ENCODE results near the gene IGBP1.

IGBP1 gene

GRCh38 chrX:70133303-70134115, at the start of gene IGBP1:
Gene IGBP1 (plus strand): TSS chrX:70133447. CDS start chrX:70133948, 501 bp downstream.
- ChIA-PET CTCF (interaction anchor here (0.5 to 1.4 kb wide), 5 partner anchors 10 to 1610 kb away, joined by 3 to 8 read pairs (median 3); no protein-coding TSS in a partner anchor), POLR2A (ENCODE audit: low non-redundant PET) (interaction anchor here (0.5 kb wide), 1 partner anchor 615 kb away, joined by 3 read pairs; no protein-coding TSS in a partner anchor)
- peak; percentile 73 for DNase-seq (ENCODE audit: low spot score)
- peak; percentile 67 for TF ChIP-seq CTCF (conservative IDR thresholded peaks at IDR 0.05; ENCODE audit: low read depth)
- peak within 1 kb of the TSS; percentile 88 for H3K27ac ChIP-seq

GRCh38 chrX:70084592-70085240, 48.5 kb upstream of the IGBP1 start:
- no peak for TF ChIP-seq CTCF (conservative IDR thresholded peaks at IDR 0.05; ENCODE audit: low read depth)
- no peak for DNase-seq (ENCODE audit: low spot score)
- POLR2A ChIA-PET (ENCODE audit: low non-redundant PET) = no interaction called here
- CTCF ChIA-PET = no interaction called here
- no peak overlapping the region for H3K27ac ChIP-seq

GRCh38 chrX:70087857-70088630, 45.2 kb upstream of the IGBP1 start:
- CTCF ChIA-PET = interaction anchor here (1.4 kb wide), 1 partner anchor 9 kb away, joined by 5 read pairs; no protein-coding TSS in a partner anchor
- H3K27ac ChIP-seq = no peak overlapping the region
- no peak for DNase-seq (ENCODE audit: low spot score)
- POLR2A ChIA-PET (ENCODE audit: low non-redundant PET) = no interaction called here
- no peak for TF ChIP-seq CTCF (conservative IDR thresholded peaks at IDR 0.05; ENCODE audit: low read depth)

GRCh38 chrX:70088751-70089150, 44.5 kb upstream of the IGBP1 start:
- CTCF ChIA-PET = interaction anchor here (1.4 kb wide), 1 partner anchor 9 kb away, joined by 5 read pairs; no protein-coding TSS in a partner anchor
- POLR2A ChIA-PET (ENCODE audit: low non-redundant PET) = no interaction called here
- H3K27ac ChIP-seq = no peak overlapping the region
- DNase-seq (ENCODE audit: low spot score) = no peak
- TF ChIP-seq CTCF (conservative IDR thresholded peaks at IDR 0.05; ENCODE audit: low read depth) = no peak

GRCh38 chrX:70089604-70090297, 43.5 kb upstream of the IGBP1 start:
- no peak for TF ChIP-seq CTCF (conservative IDR thresholded peaks at IDR 0.05; ENCODE audit: low read depth)
- POLR2A ChIA-PET (ENCODE audit: low non-redundant PET) = no interaction called here
- DNase-seq (ENCODE audit: low spot score) = no peak
- no peak overlapping the region for H3K27ac ChIP-seq
- CTCF ChIA-PET = no interaction called here

GRCh38 chrX:70092247-70092646, 41.0 kb upstream of the IGBP1 start:
- no peak for TF ChIP-seq CTCF (conservative IDR thresholded peaks at IDR 0.05; ENCODE audit: low read depth)
- ChIA-PET POLR2A (ENCODE audit: low non-redundant PET) (no interaction called here), CTCF (no interaction called here)
- no peak overlapping the region for H3K27ac ChIP-seq
- no peak for DNase-seq (ENCODE audit: low spot score)
